Breast epithelium (tissue), 3 donors: ENCODE data around the gene FAM110C.

Experiments
- CTCF ChIP-seq, 3 donors: fragments of 450-650 bp; IDR thresholded peaks; one replicate each; pipeline ENCODE4 v1.5.1; 2016 to 2017; ENCODE audit warnings: antibody characterized with exemption in 3 of 3, mild to moderate bottlenecking in 3 of 3, moderate library complexity in 3 of 3
- POLR2AphosphoS5 ChIP-seq, 3 donors: sonication (generic); formaldehyde crosslinking; IDR thresholded peaks; one replicate each; pipeline ENCODE4 v1.6.1; 2017; ENCODE audit warnings: antibody characterized with exemption in 3 of 3

GRCh38 chr2:85761-86160, 39.5 kb upstream of the FAM110C start:
- TF ChIP-seq CTCF (IDR thresholded peaks at IDR 0.05) (no peak), POLR2AphosphoS5 (IDR thresholded peaks at IDR 0.05) (no peak)
